Stimulated activated naive CD8-positive, alpha-beta T cell treated with anti-CD3 and anti-CD28 coated beads, Interleukin-15, Interleukin-2, amounts not matched to agents 100 ng/mL and 50 ng/mL, for 24 hours (primary cell): ENCODE results near the gene SNX19.

ENCODE experiments used
- H3K27ac Mint-ChIP-seq: one replicate; pipeline ENCODE4 v1.8.0; 2021; ENCODE audit warnings: mild to moderate bottlenecking, mixed read lengths
- H3K27me3 Mint-ChIP-seq: one replicate; pipeline ENCODE4 v1.8.0; 2021; ENCODE audit warnings: mixed read lengths
- H3K36me3 Mint-ChIP-seq: one replicate; pipeline ENCODE4 v1.8.0; 2021; ENCODE audit warnings: low read depth, mixed read lengths
- H3K4me1 Mint-ChIP-seq: one replicate; pipeline ENCODE4 v1.8.0; 2021; ENCODE audit warnings: low read depth, mixed read lengths
- H3K4me3 Mint-ChIP-seq: one replicate; pipeline ENCODE4 v1.8.0; 2021; ENCODE audit warnings: mild to moderate bottlenecking, mixed read lengths
- H3K9me3 Mint-ChIP-seq: one replicate; pipeline ENCODE4 v1.8.0; 2021; ENCODE audit warnings: mixed read lengths

The SNX19 gene

DNA sequence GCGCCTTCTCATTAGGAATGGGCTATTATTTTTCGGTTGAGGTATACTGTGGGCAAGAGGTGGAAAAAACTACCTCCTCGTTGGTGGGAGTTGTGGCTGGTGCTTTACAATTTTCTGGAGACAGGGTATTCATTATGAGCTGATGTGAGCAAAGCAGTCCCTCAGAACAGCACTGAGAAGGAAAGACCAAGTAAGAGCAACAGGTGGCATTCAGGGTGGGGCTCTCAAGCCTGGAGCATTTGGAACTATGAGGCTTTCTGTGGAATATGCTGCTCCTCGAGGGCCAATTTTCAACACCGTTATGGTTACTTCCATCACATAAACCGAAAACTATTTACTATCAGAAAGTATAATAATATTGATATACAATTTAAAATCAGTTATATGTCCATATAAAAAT is 3.7 kb downstream of the SNX19 start:
- H3K36me3 Mint-ChIP-seq: peaks cover 64% of the 10 kb centered on the region
- peaks cover 14% of the 10 kb centered on the region for H3K9me3 Mint-ChIP-seq
- no peak overlapping the region for H3K4me3 Mint-ChIP-seq
- H3K27ac Mint-ChIP-seq: no peak overlapping the region
- peaks cover 39% of the 10 kb centered on the region for H3K4me1 Mint-ChIP-seq
- no peaks in the 10 kb centered on the region for H3K27me3 Mint-ChIP-seq

DNA sequence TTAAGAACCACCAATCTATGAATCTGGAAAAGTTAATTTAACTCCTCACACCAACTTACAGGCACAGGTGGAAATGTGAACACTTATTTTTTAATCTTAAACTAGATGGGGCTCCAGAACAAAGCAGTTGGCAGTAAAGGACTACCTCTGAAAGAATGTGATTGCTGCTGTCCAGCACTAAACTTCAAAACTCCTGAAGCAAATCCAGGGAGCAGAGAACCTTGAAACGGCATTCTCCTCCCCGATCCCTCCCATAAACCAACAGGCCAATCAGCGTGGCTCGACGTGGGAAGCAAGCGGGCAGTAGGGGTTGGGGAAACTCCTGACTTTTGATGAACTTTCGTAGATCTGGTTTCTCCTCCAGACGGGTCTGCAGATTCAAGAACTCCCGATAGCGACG is 5.0 kb downstream of the SNX19 start:
- no peak overlapping the region for H3K4me3 Mint-ChIP-seq
- H3K27me3 Mint-ChIP-seq: no peaks in the 10 kb centered on the region
- peaks cover 34% of the 10 kb centered on the region for H3K4me1 Mint-ChIP-seq
- H3K36me3 Mint-ChIP-seq: peaks cover 76% of the 10 kb centered on the region
- peaks cover 14% of the 10 kb centered on the region for H3K9me3 Mint-ChIP-seq
- H3K27ac Mint-ChIP-seq: no peak overlapping the region

DNA sequence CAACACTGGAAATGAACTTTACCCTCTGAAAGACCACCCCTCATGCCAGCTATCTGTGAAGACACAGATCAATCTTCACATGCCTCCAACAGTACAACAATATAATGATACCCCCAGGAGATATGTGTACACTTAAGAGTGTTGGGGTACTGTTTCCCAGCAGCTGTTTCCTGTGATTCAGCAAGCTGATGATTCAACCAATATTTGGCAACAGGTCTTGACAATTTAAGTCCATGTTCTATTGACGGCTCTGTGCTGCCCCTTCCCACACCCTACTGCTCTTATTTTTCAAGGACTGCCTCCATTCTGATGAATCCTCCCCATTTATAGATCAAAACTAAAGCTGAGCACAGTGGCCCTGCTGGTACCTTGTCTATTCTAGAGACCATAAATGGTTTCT is 6.6 kb downstream of the SNX19 start:
- peaks cover 14% of the 10 kb centered on the region for H3K9me3 Mint-ChIP-seq
- peaks cover 84% of the 10 kb centered on the region for H3K36me3 Mint-ChIP-seq
- H3K4me1 Mint-ChIP-seq: peaks cover 26% of the 10 kb centered on the region
- no peak overlapping the region for H3K27ac Mint-ChIP-seq
- H3K27me3 Mint-ChIP-seq: no peaks in the 10 kb centered on the region
- H3K4me3 Mint-ChIP-seq: no peak overlapping the region

DNA sequence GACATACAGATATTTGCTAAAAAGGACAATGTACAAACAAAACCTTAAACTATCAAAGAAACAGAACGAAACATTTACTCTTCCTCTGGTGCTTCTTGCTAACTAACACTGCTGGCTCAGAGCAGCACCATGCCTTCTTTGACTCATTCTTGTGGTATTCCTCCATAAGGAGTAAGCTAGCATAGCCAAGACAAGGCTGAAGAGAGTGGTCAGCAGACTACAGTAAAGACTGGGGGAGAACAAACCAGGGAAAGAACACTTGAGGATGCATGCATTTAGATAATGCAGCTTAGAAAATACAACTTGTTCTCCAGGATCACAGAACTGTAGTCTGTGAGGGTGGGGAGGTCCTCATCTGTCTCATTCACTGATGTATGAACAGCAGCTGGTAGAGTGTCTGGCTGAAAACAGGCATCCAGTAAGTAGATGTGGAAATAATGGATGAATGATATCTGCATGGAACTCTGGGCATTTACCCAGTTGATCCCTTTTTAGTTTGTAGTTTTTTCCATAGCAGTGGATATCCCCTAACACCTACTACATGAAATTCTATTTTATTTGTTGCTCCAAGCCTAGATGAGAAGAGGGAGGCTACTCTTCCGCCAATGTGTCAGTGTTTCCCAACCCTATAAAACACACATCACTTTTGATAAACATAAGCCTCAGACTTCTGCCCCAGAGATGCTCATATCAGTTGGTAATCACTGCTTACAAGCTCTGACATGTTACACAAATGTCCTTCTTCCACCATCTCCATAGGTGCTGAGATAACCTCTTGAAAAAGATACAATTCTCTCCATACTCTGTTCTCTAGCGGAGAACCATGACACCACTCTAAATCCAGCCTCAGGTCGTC is 7.3 kb downstream of the SNX19 start:
- peaks cover 83% of the 10 kb centered on the region for H3K36me3 Mint-ChIP-seq
- peaks cover 20% of the 10 kb centered on the region for H3K4me1 Mint-ChIP-seq
- peaks cover 14% of the 10 kb centered on the region for H3K9me3 Mint-ChIP-seq
- no peak overlapping the region for H3K4me3 Mint-ChIP-seq
- no peak overlapping the region for H3K27ac Mint-ChIP-seq
- H3K27me3 Mint-ChIP-seq: no peaks in the 10 kb centered on the region

DNA sequence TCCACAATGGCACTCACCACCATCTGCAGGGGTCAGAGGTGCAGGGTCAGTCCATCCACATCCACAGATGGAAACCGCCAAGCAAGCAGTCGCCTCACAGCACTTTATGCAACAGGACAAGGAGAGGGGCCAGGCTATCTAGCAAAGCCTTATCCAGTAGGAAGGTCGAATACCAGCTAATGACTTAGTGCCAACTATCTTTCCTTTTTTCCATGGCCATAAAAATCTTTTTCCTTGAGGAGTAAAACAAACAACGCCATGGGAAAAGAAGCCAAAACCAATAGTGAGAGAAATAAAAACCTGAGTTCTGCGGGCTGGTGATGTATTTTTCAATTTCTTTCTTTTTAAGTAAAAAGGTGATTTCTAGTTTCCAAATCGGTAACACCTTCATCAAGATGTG is 8.2 kb downstream of the SNX19 start:
- Mint-ChIP-seq H3K27me3 (no peaks in the 10 kb centered on the region), H3K36me3 (peaks cover 80% of the 10 kb centered on the region), H3K27ac (no peak overlapping the region), H3K4me1 (peaks cover 13% of the 10 kb centered on the region), H3K4me3 (no peak overlapping the region), H3K9me3 (peaks cover 9% of the 10 kb centered on the region)

DNA sequence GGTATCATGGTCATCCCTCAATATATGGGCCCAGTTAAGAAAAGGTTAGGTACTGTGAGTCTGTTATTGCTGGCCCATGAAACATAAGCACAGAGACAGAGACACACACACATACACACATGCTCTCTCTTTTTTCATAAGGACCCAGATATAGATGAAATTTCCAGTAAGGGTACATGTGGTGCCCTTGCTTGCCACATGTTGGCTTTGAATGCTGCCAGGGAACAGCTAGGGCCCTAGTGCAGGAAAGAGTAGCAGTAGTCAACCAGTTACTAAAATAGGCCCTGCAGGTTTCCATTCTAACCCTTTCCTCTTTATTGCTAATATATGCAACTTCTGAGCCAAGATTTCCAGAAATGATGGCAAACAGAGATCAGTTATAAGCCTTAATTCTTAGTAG is 9.1 kb downstream of the SNX19 start:
- Mint-ChIP-seq H3K27me3 (no peaks in the 10 kb centered on the region), H3K4me1 (peaks cover 13% of the 10 kb centered on the region), H3K4me3 (no peak overlapping the region), H3K36me3 (peaks cover 73% of the 10 kb centered on the region), H3K27ac (no peak overlapping the region), H3K9me3 (peaks cover 6% of the 10 kb centered on the region)

DNA sequence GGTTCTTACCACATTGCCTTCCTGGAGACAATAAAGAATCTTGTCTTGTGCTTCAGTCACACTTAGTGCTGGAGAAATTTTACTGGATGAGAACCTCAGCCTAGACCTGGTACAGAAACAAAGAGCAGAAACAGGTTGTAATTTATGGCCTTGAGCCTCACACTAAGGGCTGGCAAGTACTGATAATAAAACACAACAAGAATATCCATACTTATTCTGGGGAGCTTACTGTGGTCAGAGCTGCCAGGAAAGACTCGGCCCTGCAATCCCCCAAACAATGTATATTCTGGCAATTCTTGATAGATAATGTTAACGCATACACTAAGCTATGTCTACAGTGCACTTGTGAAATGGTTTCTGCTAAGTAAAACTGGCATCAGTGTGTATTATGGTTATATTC is 9.7 kb downstream of the SNX19 start:
- Mint-ChIP-seq H3K27me3 (no peaks in the 10 kb centered on the region), H3K36me3 (peaks cover 72% of the 10 kb centered on the region), H3K9me3 (no peaks in the 10 kb centered on the region), H3K4me1 (peaks cover 13% of the 10 kb centered on the region), H3K27ac (no peak overlapping the region), H3K4me3 (no peak overlapping the region)

DNA sequence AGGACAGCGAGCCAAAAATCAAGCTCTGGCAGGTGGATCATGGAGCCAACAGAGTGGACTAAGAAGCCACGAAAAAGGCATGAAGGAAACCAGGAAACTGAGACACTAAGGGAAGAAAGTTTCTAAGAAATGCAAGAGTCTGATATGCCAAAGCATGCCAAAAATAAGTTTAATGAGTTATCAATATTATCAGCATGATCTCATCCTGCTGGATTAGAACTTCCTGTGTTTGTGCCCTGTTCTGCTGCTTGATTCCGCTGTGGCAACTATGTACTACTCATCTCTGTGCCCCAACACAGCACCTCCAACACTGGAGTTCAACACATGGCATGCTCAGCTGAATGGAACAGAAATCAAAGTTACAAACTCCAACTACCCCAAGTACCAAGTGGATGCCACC is 10.8 kb downstream of the SNX19 start:
- no peaks in the 10 kb centered on the region for H3K9me3 Mint-ChIP-seq
- H3K27ac Mint-ChIP-seq: no peak overlapping the region
- H3K4me1 Mint-ChIP-seq: peaks cover 13% of the 10 kb centered on the region
- no peaks in the 10 kb centered on the region for H3K27me3 Mint-ChIP-seq
- no peak overlapping the region for H3K4me3 Mint-ChIP-seq
- H3K36me3 Mint-ChIP-seq: peaks cover 73% of the 10 kb centered on the region

DNA sequence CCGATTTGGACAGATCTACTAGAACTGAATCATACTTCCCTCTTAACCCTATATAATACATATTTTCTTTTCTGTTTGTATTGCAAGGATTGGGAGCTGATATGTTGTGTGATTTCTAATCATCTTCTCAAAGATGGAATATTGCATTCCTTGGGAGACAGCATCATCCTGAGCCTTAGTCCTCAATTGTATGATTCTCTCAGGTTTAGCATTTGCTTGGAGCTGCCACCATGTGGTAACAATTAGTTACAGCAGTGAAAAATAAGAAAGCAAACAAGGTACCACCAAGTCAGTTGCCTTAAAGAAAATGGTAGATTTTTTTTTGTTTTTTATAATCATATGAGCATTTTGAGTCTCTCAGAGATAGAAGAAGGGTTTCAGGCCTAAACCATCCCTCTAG is 11.9 kb downstream of the SNX19 start:
- H3K9me3 Mint-ChIP-seq: no peaks in the 10 kb centered on the region
- no peaks in the 10 kb centered on the region for H3K27me3 Mint-ChIP-seq
- H3K27ac Mint-ChIP-seq: no peak overlapping the region
- no peak overlapping the region for H3K4me3 Mint-ChIP-seq
- H3K36me3 Mint-ChIP-seq: peaks cover 71% of the 10 kb centered on the region
- peaks cover 9% of the 10 kb centered on the region for H3K4me1 Mint-ChIP-seq

DNA sequence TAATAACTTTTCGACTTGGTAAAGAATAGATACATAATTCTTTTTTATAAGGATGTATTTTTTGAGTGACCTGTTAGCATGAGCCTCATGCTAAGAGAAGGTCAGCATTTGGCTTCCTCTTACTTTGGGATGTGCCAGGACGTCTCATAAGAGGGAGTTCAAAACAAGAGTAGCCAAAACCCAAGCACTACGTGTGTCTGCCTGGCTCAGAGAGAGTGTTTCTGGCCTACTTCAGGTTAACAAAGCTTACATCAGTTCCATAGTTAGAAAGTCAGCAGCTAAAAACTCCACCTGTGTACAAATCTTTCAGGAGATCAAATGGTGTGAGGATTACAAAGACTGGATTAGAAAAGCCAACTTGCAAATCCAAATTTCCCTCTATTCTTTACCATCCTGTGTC is 13.9 kb downstream of the SNX19 start:
- Mint-ChIP-seq H3K27me3 (no peaks in the 10 kb centered on the region), H3K27ac (no peak overlapping the region), H3K4me3 (no peak overlapping the region), H3K36me3 (peaks cover 71% of the 10 kb centered on the region), H3K4me1 (no peaks in the 10 kb centered on the region), H3K9me3 (no peaks in the 10 kb centered on the region)

DNA sequence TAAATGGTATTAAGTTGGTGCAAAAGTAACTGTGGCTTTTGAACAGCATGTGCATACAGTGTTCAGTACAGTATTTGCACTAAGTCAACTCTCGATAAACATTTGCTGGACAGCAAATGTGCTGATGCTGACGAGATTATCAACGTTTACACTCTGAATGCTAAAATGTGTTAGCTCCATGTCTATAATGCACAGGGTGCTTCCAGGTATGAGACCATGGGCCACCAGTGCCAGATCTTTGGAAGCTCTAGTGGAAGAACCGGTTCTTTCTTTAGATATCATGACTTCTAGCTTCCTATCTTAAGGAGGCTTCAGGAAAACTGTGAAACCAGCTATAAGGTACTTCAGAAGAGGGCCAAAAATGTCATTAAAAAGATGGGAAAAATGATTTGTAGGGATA is 17.2 kb downstream of the SNX19 start:
- Mint-ChIP-seq H3K4me1 (no peaks in the 10 kb centered on the region), H3K4me3 (no peak overlapping the region), H3K27me3 (no peaks in the 10 kb centered on the region), H3K27ac (no peak overlapping the region), H3K36me3 (peaks cover 68% of the 10 kb centered on the region), H3K9me3 (no peaks in the 10 kb centered on the region)

DNA sequence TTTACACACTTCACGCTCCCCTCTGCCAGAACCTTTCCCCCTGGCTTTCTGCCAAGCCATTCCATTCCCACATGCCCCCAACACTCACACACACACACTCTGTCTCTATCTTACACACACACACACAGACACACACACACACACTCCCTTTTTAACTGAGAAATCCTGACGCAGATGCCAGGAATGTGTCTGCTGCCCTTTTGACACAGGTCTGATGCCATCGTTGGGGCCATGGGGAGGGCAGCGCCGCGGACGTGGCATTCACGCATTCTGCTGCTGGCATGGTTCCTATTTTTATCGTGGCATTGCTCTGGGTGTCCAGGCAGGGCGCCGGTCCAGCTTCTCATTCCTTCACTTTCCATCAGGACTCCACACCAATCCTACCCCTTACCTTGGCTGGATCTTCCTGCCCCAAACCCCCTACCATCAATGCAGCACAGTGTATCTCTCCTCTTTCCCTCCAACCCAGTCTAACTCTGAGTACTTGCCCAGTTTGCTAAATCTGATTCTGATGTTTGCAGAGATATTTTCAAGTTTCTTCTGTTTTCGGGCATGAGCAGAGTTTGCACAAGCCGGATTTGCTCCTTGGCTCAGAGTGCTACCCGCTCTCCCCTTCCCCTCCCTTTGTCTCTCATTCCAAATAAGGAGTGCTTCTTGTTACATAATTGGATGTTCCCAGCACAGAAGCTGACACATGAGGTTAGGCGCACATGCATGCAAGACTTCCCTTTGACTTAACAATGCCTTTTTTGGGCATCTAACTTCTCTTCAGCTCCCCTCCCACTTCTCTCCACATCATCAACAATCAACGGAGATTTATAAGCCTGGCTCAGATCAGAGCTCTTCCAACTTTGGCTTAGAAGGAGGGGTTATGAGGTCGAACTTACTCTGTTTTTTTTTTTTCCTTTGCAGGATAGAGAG is 18.8 kb downstream of the SNX19 start:
- H3K27ac Mint-ChIP-seq: no peak overlapping the region
- no peaks in the 10 kb centered on the region for H3K9me3 Mint-ChIP-seq

DNA sequence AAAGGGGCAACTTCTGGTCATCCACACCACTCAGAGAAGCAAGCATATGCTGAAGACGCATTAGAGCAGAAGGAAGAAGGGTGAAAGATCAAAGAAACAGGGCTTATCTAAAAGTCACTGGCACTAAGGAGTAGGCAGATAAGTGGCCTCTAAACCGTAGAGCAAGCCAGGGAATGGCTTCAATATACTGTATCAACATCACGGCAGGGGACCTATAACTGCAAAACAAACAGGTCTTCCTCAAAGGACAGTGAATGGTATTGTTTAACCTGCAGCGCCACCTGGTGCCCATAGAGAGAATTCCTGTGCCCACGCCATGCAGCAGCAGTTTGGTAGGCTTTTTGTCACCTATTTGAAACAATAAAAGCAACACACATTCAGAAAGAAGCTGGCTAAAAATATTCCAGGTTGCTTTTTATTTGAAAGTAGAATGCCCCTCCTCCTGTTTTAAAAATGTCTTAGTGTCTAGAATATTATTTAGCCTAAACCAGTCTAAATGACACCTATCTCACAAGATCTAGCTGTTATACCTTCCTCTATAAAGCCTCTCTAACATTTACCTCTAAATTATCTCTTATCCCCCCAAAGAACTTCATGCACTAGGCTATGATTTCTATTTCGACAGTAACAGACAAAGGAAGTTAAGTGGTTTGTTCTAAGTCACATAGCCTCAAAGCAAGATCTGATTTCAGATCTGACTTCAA is 21.8 kb downstream of the SNX19 start:
- Mint-ChIP-seq H3K4me1 (no peaks in the 10 kb centered on the region), H3K36me3 (peaks cover 57% of the 10 kb centered on the region), H3K27ac (no peak overlapping the region), H3K27me3 (no peaks in the 10 kb centered on the region), H3K4me3 (no peak overlapping the region), H3K9me3 (no peaks in the 10 kb centered on the region)

More for the DNA sequence above, 18.8 kb downstream of the SNX19 start:
- peaks cover 79% of the 10 kb centered on the region for H3K36me3 Mint-ChIP-seq
- H3K4me1 Mint-ChIP-seq: no peaks in the 10 kb centered on the region
- no peaks in the 10 kb centered on the region for H3K27me3 Mint-ChIP-seq
- H3K4me3 Mint-ChIP-seq: no peak overlapping the region

DNA sequence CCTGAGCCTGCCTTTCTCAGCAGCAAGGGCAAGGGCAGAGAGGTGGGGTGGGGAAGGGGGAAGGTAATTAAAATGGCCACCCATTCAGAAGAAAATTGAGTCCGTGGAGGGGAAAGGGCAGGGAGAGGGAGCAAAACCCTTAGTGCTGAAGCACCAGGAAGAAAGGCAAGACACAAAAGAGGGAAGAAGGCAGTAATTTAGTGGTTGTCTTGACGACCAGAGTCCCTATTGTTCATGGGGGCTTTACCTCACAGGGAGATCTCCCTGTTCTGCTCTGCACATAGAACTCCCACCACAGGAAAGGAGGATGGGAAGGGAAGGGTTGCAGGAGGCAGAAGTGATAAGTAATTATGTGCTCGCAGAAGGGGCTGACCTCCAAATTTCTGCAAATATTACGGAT is 23.4 kb downstream of the SNX19 start:
- Mint-ChIP-seq H3K9me3 (no peaks in the 10 kb centered on the region), H3K27ac (no peak overlapping the region), H3K4me1 (no peaks in the 10 kb centered on the region), H3K4me3 (no peak overlapping the region), H3K27me3 (no peaks in the 10 kb centered on the region), H3K36me3 (peaks cover 47% of the 10 kb centered on the region)

DNA sequence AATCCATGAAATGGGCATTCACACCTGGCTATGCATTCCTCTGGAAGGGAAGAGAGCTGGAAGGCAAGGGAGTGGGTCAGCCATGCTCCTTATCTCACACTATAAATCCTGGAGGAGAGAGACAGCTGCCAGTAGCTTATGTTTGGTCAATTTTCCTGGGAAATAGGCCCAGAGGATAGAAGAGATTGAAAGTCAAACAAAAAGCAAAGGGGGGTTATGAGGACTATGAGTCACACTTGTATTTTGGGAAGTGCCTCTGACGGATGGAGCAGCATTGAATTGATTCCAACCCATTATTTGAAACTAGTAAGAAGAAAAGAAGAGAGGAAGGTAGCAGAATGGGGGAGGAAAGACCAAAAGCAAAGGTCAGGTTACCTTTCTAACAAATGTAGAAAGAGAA is 25.0 kb downstream of the SNX19 start:
- no peaks in the 10 kb centered on the region for H3K27me3 Mint-ChIP-seq
- no peaks in the 10 kb centered on the region for H3K4me1 Mint-ChIP-seq
- no peaks in the 10 kb centered on the region for H3K9me3 Mint-ChIP-seq
- H3K27ac Mint-ChIP-seq: no peak overlapping the region
- H3K4me3 Mint-ChIP-seq: no peak overlapping the region
- H3K36me3 Mint-ChIP-seq: peaks cover 42% of the 10 kb centered on the region
